Esophagus muscularis mucosa (tissue), 4 donors: ENCODE measurements around the gene RAB30. TPM values are rescaled to one million over a fixed set of nuclear protein-coding genes. Genes with fewer than 3 reads are reported as not detected.

Source experiments
- DNase-seq: peaks from one replicate; pipeline ENCODE4 v3.0.0-alpha.2; 2017; ENCODE audit errors: extremely low spot score
- H3K27ac ChIP-seq, 4 donors: fragments of 200-600 bp; sonication (generic); replicated peaks in 1 of 4; 1 replicate in 3 of 4; 2 replicates in 1 of 4; pipeline ENCODE4 v1.5.1; 2016 to 2019; ENCODE audit warnings: mild to moderate bottlenecking in 1 of 4
- H3K27me3 ChIP-seq, 4 donors: fragments of 200-600 bp; sonication (generic); one replicate each; pipeline versions ENCODE4 v1.5.1 to v1.6.0; 2016 to 2019
- H3K36me3 ChIP-seq, 4 donors: fragments of 200-600 bp; sonication (generic); one replicate each; pipeline ENCODE4 v1.5.1; 2016 to 2019
- H3K4me1 ChIP-seq, 4 donors: fragments of 200-600 bp; sonication (generic); one replicate each; pipeline ENCODE4 v1.5.1; 2016 to 2019
- H3K4me3 ChIP-seq, 4 donors: fragments of 200-600 bp; sonication (generic); 1 replicate in 2 of 4; 2 replicates in 2 of 4; pipeline ENCODE4 v1.5.1; 2016 to 2019; ENCODE audit warnings: mild to moderate bottlenecking in 4 of 4, moderate library complexity in 1 of 4
- H3K9me3 ChIP-seq, 4 donors: fragments of 200-600 bp; sonication (generic); 1 replicate in 3 of 4; 2 replicates in 1 of 4; pipeline ENCODE4 v1.5.1; 2016 to 2019
- EP300 ChIP-seq: sonication (generic); formaldehyde crosslinking; IDR thresholded peaks from one replicate; pipeline ENCODE4 v1.6.1; 2017; ENCODE audit warnings: antibody characterized with exemption
- POLR2A ChIP-seq: fragments of 450-650 bp; IDR thresholded peaks from one replicate; pipeline ENCODE4 v1.6.1; 2017; ENCODE audit warnings: antibody characterized with exemption, moderate library complexity, mild to moderate bottlenecking, low read depth
- POLR2AphosphoS5 ChIP-seq, 2 donors: sonication (generic); formaldehyde crosslinking; IDR thresholded peaks; one replicate each; pipeline ENCODE4 v1.6.1; 2017; ENCODE audit warnings: antibody characterized with exemption in 2 of 2
- WGBS: methylation state at CpG from one replicate; pipeline ENCODE4 v1.1.5; 2018; 5-methylcytosine and 5-hydroxymethylcytosine counted together
- intact Hi-C: fragments of 100-400 bp; cut with DNase I; formaldehyde crosslinking; loops from one replicate; pipeline ENCODE4 v1.15.1; 2023
- total RNA-seq, 4 donors: library from RNA; depleted of rRNA; stranded (reverse); fragments of >200 nt; gene quantifications; one replicate each; pipeline versions ENCODE4 v1.1.0 to v1.2.1, GENCODE V29; 2016
- TF ChIP-seq, protein P1 (sequence below), 3 experiments: fragments of 200-600 bp in 2 of 3; fragments of 450-650 bp in 1 of 3; sonication (generic) in 2 of 3; IDR thresholded peaks; one replicate each; pipeline ENCODE4 v1.5.1; 2017 to 2019; ENCODE audit warnings: antibody characterized with exemption in 3 of 3, mild to moderate bottlenecking in 2 of 3, moderate library complexity in 1 of 3

The RAB30 gene
- total RNA-seq, 4 donors from 2014 or later = 11.3 to 19.8 (median 18.2) TPM

DNA sequence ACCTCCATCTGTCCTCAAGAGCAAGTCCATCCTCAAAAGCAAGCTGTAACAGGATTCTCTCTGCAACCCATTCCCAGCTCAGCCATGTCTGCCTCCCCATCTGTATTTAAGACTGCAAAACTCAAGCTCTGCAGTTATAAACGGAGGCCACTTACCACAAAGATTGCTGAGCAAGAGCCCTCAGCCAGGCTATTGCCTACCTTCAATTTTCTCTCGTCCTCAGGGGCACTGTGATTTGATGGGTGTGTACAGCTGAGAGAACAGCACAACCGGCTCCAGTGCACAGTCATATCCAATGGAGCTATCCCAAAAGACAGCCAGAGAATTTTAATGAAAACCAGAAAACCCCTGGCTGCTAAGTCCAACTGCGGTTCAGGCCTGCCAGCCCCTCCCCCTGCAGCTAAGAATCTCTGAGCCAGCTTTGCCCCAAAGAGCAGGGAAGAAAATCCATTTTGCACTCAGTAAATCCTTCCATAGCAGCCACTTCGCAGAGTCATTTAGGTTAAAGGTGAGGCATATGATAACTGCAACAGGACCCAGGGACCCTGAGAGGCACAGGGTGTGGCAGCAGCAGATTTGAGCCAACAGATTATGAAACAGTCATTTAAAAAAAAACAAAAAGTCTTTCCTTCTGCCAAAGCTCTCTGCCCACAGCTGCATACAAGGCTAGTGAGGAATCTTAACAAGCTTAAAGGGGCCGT lies 37.6 kb downstream of the RAB30 start:
- Histone ChIP-seq H3K4me1 (peaks cover 39 to 68% (median 65%) of the 10 kb centered on the region in 4 donors), H3K27ac (peak overlapping the region; percentile 75 to 84 (median 82)), H3K9me3 (no peaks in the 10 kb centered on the region), H3K36me3 (no peaks in the 10 kb centered on the region), H3K4me3 (peak overlapping the region; percentile 37 to 51 (median 48)), H3K27me3 (no peaks in the 10 kb centered on the region)
- intact Hi-C loops = no loop called here
- TF ChIP-seq, protein P1, sequence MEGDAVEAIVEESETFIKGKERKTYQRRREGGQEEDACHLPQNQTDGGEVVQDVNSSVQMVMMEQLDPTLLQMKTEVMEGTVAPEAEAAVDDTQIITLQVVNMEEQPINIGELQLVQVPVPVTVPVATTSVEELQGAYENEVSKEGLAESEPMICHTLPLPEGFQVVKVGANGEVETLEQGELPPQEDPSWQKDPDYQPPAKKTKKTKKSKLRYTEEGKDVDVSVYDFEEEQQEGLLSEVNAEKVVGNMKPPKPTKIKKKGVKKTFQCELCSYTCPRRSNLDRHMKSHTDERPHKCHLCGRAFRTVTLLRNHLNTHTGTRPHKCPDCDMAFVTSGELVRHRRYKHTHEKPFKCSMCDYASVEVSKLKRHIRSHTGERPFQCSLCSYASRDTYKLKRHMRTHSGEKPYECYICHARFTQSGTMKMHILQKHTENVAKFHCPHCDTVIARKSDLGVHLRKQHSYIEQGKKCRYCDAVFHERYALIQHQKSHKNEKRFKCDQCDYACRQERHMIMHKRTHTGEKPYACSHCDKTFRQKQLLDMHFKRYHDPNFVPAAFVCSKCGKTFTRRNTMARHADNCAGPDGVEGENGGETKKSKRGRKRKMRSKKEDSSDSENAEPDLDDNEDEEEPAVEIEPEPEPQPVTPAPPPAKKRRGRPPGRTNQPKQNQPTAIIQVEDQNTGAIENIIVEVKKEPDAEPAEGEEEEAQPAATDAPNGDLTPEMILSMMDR (IDR thresholded peaks at IDR 0.05) = no peak
- peak; percentile 23 to 53 for TF ChIP-seq POLR2AphosphoS5 (IDR thresholded peaks at IDR 0.05)
- no peak for DNase-seq
- 7% methylated on average over 5 of the region's 6 CpGs for WGBS

DNA sequence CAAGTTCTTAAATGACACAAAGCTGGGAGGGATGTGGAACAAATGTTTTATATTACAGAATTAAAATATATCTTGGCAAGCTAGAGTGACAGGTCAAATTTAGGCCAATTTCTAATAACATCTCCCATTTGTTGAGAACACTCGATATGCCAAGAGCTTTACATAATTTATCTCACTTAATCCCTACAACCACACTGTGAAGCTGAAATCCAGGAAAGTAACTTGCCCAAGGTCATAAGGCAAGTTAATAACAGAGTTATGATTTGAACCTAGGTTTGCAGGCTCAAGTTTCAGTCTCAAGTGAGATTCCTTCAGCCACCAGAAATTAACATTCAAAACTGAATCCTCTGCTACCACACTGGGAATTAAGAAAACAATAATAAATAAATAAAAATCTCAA lies 38.3 kb downstream of the RAB30 start:
- Histone ChIP-seq H3K27me3 (no peaks in the 10 kb centered on the region), H3K4me3 (peak overlapping the region; percentile 37 to 51 (median 48)), H3K36me3 (no peaks in the 10 kb centered on the region), H3K27ac (peak overlapping the region; percentile 75 to 84 (median 82)), H3K9me3 (no peaks in the 10 kb centered on the region), H3K4me1 (peaks cover 36 to 73% (median 66%) of the 10 kb centered on the region in 4 donors)
- DNase-seq = no peak
- intact Hi-C loops = no loop called here
- WGBS = 32% methylated on average over 1 of the region's 1 CpG
- TF ChIP-seq, protein P1 (IDR thresholded peaks at IDR 0.05) = no peak
- TF ChIP-seq POLR2AphosphoS5 (IDR thresholded peaks at IDR 0.05) (no peak), EP300 (no peak), POLR2A (no peak)

DNA sequence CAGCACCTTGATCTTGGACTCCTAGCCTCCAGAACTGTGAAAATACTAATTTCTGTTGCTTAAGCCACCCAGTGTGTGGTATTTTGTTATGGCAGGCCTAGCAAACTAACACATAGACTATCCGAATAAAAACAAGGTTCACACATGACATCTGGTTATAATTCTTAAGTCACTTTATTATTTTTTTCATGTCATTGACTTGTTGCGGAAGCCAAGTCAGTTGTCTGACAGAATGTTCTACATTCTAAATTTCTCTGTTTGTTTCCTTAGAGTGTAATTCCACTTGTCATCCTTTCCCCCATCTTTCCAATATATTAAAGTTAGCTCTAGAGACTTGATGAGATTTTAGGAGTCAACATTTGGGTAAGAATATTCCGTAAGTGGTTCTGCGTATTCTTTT lies 40.6 kb downstream of the RAB30 start:
- intact Hi-C loops = no loop called here
- TF ChIP-seq EP300 = no peak
- TF ChIP-seq, protein P1 (IDR thresholded peaks at IDR 0.05) = no peak
- TF ChIP-seq POLR2AphosphoS5 (IDR thresholded peaks at IDR 0.05) = no peak
- no peak for TF ChIP-seq POLR2A
- DNase-seq = no peak
- peak overlapping the region; percentile 75 to 84 (median 82) for H3K27ac ChIP-seq
- WGBS = 74% methylated on average over 4 of the region's 4 CpGs
- peaks cover 32 to 83% (median 58%) of the 10 kb centered on the region in 4 donors for H3K4me1 ChIP-seq
- H3K4me3 ChIP-seq = no peak overlapping the region
- H3K27me3 ChIP-seq = no peaks in the 10 kb centered on the region
- H3K36me3 ChIP-seq = no peaks in the 10 kb centered on the region
- no peaks in the 10 kb centered on the region for H3K9me3 ChIP-seq

DNA sequence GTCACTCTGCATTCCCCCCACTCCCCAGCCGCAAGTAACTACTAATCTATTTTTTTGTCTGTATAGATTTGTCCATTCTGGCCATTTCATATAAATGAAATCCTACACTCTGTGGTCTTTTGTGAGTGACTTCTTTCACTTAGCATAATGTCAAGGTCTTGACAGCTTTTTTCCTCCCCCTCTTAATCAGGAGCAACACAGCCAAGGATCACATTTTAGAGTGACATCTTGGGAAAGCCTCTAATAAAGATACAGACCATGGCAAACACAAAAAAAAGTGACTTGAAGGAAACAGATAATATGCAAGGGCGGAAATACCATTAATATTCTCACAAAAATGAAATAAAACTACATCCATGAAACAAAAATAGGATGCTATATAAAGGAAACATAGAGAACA lies 43.9 kb downstream of the RAB30 start:
- H3K9me3 ChIP-seq = no peaks in the 10 kb centered on the region
- H3K27ac ChIP-seq = no peak overlapping the region
- H3K27me3 ChIP-seq = no peaks in the 10 kb centered on the region
- H3K4me1 ChIP-seq = peaks cover 29 to 76% (median 43%) of the 10 kb centered on the region in 4 donors
- no peak for TF ChIP-seq POLR2A
- TF ChIP-seq, protein P1 (IDR thresholded peaks at IDR 0.05) = no peak
- no peak for TF ChIP-seq POLR2AphosphoS5 (IDR thresholded peaks at IDR 0.05)
- TF ChIP-seq EP300 = no peak
- H3K4me3 ChIP-seq = no peak overlapping the region
- intact Hi-C loops = no loop called here
- DNase-seq = no peak
- 95% methylated on average over 2 of the region's 2 CpGs for WGBS
- no peaks in the 10 kb centered on the region for H3K36me3 ChIP-seq

DNA sequence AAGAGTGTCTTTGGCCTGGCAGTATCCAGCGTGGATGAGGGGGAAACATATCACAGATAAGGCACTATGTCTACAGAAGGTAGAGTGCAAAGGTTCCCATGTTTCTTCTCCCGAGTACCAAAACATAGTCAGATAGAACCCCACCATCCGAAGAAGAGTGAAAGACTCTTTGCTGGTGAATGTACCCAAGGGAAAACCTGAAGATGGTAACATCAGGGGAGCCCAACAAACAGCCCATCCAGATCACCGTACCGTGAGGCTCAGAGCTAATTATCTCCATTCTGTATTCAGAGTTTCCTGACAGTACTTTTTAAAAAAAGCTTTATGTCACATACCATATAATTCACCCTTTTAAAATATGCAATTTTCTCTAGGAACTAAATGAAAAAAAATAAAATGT lies 44.4 kb downstream of the RAB30 start:
- H3K27me3 ChIP-seq = no peaks in the 10 kb centered on the region
- no peak for DNase-seq
- TF ChIP-seq, protein P1 (IDR thresholded peaks at IDR 0.05) = no peak
- no peaks in the 10 kb centered on the region for H3K36me3 ChIP-seq
- intact Hi-C loops = no loop called here
- no peak overlapping the region for H3K27ac ChIP-seq
- H3K9me3 ChIP-seq = no peaks in the 10 kb centered on the region
- 90% methylated on average over 5 of the region's 5 CpGs for WGBS
- H3K4me1 ChIP-seq = peaks cover 29 to 71% (median 38%) of the 10 kb centered on the region in 4 donors
- no peak overlapping the region for H3K4me3 ChIP-seq
